NCI-H2081 treated with DMSO at 0.1 percent for 48 hours (cell line): ENCODE measurements around the gene FARSA.
"Not testable (repeated sequence)": the region's sequence is repeated elsewhere in the genome, so short reads cannot be mapped to it uniquely, and the experiment has no call there.

Source experiments
- DNase-seq: peaks from one replicate; lab custom pipeline; 2025; lab: John Stamatoyannopoulos, UW

Gene FARSA

DNA sequence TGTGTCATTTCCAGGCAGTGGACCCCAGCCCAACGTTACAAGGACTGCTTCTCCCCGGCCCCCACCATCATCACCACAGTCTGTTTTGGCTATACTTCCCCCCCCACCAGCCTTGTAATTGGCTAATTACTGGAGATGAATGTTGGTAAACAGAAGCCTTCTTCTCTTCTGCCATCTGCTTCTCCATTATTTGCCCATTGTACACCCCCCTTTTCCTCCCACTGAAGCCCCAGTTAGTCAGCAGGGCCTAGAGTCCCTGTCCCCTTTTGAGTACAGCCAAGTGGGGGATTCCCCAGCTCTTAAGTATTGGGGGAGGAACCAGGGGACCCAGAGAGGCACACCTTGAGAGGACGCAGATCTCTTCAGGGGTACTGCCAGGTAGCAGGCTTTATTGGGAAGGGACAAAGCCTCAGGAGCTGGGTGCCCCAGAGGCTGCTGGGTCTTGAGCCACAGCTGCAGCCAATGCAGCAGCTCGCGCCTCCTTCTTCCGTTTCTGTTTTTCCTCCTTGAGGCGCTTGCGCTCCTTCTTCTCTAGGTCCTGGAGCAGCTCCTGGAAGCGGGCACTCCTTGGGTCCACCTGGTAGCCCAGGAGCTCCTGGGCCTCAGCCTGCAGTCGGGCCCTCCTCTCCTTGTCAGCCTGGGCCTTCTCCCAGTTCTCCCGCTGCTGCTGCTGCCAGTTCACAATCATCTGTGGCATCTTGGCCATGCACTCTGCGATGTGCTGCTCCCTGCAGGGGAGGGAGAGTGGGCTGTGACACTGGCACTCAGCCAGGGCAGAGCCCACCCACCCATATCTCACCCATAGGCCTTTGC, 20.5 kb upstream of the FARSA start:
- DNase-seq = no peak

DNA sequence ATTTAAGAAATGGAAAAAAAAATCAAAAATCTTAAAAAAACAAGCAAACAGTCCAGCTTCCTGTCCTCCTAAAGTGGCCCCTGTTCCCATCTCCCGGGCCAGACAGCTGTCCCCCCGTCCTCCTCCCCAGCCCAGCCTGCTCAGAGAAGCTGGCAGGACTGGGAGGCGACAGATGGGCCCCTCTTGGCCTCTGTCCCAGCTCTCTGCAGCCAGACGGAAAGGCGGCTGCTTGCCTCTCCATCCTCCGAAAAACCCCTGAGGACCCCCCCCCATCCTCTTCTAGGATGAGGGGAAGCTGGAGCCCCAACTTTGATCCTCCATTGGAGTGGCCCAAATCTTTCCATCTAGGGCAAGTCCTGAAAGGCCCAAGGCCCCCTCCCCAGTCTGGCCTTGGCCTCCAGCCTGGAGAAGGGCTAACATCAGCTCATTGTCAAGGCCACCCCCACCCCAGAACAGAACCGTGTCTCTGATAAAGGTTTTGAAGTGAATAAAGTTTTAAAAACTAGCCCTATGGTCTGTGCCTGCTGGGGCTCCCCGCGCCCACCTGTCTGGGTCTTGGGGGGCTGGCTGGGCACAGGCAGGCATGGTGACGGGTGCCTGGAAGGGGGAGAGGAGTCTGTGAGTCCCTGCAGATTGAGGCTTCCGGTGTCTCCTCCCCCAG, 19.8 kb upstream of the FARSA start:
- DNase-seq = no peak

GRCh38 chr19:12952488-12953137, 19.1 kb upstream of the FARSA start:
- DNase-seq = no peak

GRCh38 chr19:12952050-12952449, 18.5 kb upstream of the FARSA start:
- DNase-seq = not testable (repeated sequence)

- DNase-seq = no peak
Measured at GRCh38 chr19:12949363-12950283, 16.1 kb upstream of the FARSA start.

DNA sequence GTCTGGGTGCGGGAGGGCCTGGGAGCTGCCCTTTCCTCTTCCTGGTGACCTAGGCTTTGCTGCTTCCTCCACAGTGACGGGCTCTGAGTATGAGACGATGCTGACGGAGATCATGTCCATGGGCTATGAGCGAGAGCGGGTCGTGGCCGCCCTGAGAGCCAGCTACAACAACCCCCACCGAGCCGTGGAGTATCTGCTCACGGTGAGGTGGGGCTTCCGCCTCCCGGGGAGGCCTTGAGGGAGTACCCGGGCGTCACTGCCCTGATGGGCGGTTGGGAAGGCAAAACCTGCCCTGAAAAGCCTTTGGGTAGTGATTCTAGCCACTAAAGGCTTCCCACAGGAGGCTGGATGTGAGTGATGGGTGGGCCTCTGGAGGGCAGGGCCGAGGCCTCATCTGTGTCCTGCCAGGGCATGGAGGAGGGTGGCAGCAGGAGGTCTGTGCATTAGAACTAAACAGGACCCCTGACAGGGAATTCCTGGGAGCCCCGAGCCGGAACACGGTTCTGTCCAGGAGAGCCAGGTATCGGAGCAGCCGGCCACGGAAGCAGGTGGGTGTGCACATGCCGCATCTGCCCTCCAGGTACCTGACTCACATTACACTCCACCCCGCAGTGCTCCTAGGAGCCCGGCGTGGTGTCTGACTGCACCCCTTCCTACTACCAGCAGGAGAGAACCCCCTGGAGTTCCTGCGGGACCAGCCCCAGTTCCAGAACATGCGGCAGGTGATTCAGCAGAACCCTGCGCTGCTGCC, 15.3 kb upstream of the FARSA start:
- DNase-seq = no peak

DNA sequence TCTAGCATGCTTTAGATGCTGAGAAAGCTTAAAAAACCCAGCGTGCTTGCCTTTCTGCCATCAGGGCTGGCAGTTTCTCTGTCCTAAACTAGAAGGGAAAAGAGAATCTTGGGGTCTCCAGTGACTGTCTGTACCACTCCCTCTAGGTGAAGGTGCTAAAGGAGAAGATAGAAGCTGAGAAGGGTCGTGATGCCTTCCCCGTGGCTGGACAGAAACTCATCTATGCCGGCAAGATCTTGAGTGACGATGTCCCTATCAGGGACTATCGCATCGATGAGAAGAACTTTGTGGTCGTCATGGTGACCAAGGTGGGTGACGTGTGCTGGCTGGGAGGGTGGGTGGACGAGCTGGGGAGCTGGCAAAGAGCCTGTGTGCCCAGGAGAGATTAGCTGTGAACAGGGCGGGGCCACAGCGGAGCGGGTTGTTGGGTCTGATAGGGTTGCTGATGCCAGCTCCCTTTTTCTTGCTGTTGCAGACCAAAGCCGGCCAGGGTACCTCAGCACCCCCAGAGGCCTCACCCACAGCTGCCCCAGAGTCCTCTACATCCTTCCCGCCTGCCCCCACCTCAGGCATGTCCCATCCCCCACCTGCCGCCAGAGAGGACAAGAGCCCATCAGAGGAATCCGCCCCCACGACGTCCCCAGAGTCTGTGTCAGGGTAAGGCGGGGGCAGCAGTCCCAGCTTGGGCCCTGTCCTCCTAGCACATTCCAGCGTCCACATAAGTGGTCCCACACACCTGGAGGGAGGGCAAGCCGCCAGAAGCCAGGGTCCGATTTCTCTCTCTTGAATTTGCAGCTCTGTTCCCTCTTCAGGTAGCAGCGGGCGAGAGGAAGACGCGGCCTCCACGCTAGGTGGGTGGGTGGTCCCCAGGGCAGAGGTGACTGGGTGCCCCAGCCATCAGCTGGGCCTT, 14.4 kb upstream of the FARSA start:
- no peak for DNase-seq

DNA sequence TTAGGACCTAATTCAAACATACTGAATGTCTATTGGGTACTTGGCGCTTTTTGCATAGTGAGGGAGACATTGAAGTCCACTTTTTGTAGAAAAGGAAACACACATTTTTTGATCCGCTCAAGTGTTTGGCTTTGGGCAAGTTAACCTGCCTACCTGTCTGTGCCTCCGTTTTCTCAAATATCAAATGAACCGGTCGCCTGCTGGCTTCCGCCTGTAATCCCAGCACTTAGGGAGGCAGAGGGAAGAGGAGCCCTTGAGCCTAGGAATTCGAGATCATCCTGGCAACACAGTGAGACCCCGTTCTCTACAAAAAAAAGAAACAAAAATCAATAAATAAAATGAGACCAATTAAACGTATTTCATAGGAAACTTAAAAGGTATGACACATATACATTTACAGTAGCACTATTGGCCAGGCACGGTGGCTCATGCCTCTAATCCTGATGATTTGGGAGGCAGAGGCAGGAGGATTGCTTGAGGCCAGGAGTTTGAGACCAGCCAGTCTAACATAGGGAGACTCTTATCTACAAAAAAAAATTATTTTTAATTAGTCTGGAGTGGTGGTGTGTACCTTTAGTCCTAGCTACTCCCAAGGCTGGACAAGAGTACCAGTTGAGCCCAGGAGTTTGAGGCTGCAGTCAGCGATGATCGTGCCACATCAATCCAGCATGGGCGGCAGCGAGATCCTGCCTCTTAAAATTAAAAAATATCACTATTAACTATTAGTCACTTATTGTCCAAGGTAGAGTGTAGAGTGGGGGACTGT, 13.4 kb upstream of the FARSA start:
- no peak for DNase-seq

DNA sequence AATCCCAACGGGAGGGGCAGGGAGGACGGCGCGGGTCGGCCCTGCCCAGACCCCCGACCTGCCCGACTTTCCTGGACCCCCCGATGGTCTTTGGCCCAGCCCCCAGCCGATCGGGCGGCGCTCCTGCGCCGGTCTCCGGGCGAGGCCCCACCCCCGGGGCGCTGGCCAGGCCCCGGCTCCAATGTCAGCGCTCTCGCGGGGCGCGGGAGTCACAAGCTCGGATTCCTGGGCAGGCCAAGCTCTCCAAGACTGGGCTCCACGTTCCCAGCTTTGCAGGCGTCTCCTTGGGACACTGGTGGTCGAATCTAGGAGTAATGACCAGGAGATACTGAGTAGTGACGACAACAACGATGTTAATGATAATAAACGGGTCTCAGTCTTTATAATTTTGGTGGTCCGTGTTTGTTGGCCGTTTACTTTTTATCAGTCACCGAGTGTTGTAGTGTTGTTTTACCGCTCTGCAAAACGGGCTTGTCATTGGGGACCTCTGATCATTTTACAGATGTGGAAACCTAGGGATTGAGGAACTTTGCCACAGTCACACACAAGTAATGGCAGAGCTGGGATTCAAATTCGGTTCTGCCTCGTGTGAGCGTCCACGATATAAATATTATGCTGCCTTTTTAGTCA, 12.7 kb upstream of the FARSA start:
- no peak for DNase-seq

DNA sequence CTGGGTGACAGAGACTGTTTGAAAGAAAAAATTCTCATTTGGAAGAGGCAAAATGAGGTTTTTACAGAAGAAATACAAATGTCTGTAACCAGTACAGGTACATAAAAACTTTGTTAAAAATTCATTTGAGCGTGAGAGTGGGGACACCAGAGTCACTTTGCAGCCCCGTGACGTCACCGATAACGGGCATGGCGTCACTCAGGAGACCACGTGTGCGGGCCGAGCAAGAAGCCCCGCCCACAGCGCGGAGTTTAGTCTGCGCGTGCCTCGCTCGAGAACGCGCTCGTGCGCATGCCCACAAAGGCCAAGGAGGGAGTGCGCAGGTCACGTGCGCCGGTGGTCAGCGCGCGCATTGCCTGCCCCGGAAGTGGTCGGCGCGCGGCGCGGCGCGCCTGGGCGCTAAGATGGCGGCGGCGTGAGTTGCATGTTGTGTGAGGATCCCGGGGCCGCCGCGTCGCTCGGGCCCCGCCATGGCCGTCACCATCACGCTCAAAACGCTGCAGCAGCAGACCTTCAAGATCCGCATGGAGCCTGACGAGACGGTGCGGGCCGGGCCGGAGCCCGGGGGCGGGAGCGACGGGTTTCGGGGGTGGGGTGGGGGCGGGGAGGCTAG, 12.1 kb upstream of the FARSA start, which contains the start of gene RAD23A:
Gene RAD23A (plus strand): TSS at position 384 of the 613 bp plus-strand sequence. CDS start 87 bp downstream, at position 471.
- DNase-seq = peak; percentile 82

DNA sequence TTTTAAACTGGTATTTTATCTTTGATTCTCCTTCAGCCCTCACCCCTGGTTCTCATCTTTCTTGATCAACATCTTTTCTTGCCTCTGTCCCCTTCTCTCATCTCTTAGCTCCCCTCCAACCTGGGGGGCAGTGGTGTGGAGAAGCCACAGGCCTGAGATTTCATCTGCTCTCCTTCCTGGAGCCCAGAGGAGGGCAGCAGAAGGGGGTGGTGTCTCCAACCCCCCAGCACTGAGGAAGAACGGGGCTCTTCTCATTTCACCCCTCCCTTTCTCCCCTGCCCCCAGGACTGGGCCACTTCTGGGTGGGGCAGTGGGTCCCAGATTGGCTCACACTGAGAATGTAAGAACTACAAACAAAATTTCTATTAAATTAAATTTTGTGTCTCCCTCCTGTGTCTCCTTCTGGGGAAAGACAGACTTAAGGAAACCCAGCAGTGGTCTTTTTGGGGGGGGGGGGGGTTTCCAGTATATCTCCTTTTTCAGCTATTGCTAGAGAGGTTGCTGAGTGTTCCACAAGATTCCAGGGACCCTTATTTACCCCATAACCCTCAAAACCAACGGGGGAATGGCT, 10.7 kb upstream of the FARSA start:
- DNase-seq = no peak

GRCh38 chr19:12943437-12944044, 10.0 kb upstream of the FARSA start:
- DNase-seq = no peak

- DNase-seq = no peak
Measured at GRCh38 chr19:12940897-12941296, 7.4 kb upstream of the FARSA start.

GRCh38 chr19:12939975-12940423, 6.5 kb upstream of the FARSA start:
- DNase-seq = no peak

GRCh38 chr19:12938779-12939601, 5.5 kb upstream of the FARSA start:
- DNase-seq = no peak

- peak; percentile 92 for DNase-seq
Measured at GRCh38 chr19:12937927-12938778, 4.6 kb upstream of the FARSA start, which contains the start of gene CALR. Gene CALR, plus strand, starts transcription at chr19:12938609. Its CDS starts 71 bp downstream, at chr19:12938680.
